Activated T-cell treated with anti-CD3 and anti-CD28 coated beads, Interleukin-2, amount 50 U/mL, for 72 hours (primary cell): Measurements from ENCODE around the gene TLL2. TPM values are rescaled to one million over a fixed set of nuclear protein-coding genes. Genes with fewer than 3 reads are reported as not detected.
A peak's percentile ranks its signal among the peaks of the same experiment; 100 is the strongest.

Source experiments
- ATAC-seq, 2 donors: fragments of 150-1000 bp; cut with Tn5 transposase; replicated peaks in 1 of 2; 2 replicates each; pipeline ENCODE4 v1.10.0; 2021; ENCODE audit warnings: moderate library complexity in 2 of 2, mild to moderate bottlenecking in 1 of 2
- DNase-seq, 2 donors: peaks; one replicate each; pipeline ENCODE4 v3.0.0; 2021 to 2022; ENCODE audit warnings: mixed read lengths in 1 of 2
- H3K27ac Mint-ChIP-seq: one replicate; pipeline ENCODE4 v1.8.0; 2022; ENCODE audit warnings: mild to moderate bottlenecking, moderate library complexity, mixed read lengths
- H3K27me3 Mint-ChIP-seq: one replicate; pipeline ENCODE4 v1.8.0; 2022; ENCODE audit warnings: low read depth, mixed read lengths
- H3K36me3 Mint-ChIP-seq, 2 donors: one replicate each; pipeline ENCODE4 v1.8.0; 2022; ENCODE audit warnings: mixed read lengths in 2 of 2, mild to moderate bottlenecking in 1 of 2; ENCODE audit not compliant: insufficient read depth in 2 of 2
- H3K4me1 Mint-ChIP-seq: one replicate; pipeline ENCODE4 v1.8.0; 2022; ENCODE audit warnings: low read depth, mixed read lengths
- H3K4me3 Mint-ChIP-seq, 2 donors: one replicate each; pipeline ENCODE4 v1.8.0; 2022; ENCODE audit warnings: mild to moderate bottlenecking in 2 of 2, mixed read lengths in 2 of 2, moderate library complexity in 2 of 2
- H3K9me3 Mint-ChIP-seq, 2 donors: one replicate each; pipeline ENCODE4 v1.8.0; 2022; ENCODE audit warnings: mixed read lengths in 2 of 2
- total RNA-seq, 2 donors: library from RNA; stranded (reverse); gene quantifications; one replicate each; pipeline ENCODE4 v1.2.3, GENCODE V29; 2022

The TLL2 gene
- total RNA-seq, 2 donors from 2014 or later = 0.09 TPM; not detected in 1

DNA sequence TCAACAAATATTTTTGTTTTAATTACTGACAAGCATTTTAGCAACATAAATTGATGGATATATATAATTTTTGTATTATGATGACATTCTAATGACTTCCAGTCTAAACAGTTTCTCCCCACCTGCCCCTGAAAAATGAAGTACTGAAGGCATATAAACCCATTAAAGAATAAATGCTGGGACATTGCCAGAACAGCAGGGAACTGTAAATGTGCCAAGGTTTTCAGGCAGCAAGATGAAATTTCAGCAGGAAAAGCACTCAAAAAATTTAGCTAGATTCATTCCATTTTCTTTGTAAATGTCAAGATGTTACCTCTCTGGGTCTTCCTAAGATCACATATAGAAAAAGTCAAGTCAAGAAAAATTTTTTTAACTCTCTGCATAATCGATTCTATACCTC lies 11.0 kb upstream of the TLL2 start:
- no peak overlapping the region for H3K27ac Mint-ChIP-seq
- DNase-seq (no peak), ATAC-seq (no peak)
- H3K36me3 Mint-ChIP-seq = peaks cover 2 to 38% of the 10 kb centered on the region in 2 donors
- no peaks in the 10 kb centered on the region for H3K4me1 Mint-ChIP-seq
- no peak overlapping the region for H3K4me3 Mint-ChIP-seq
- no peaks in the 10 kb centered on the region for H3K27me3 Mint-ChIP-seq
- no peaks in the 10 kb centered on the region for H3K9me3 Mint-ChIP-seq

DNA sequence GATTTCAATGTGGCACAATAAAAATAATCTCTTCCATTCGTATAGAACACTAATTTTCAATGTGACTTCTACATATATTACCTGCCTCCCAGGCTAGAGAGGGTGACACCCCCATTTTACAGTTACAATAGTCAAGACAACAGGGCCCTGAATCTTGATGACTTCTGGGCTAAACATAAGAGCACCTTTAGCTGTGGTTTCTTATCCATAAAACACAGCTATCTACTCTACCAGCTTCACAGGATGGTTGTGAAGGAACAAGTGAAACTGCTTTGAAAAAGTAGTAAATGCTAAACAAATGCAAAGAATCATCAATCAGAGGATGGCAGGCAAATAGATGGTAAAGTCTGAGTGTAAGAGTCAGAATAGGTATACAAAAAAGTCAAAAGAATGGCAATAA lies 3.6 kb upstream of the TLL2 start:
- H3K36me3 Mint-ChIP-seq = peaks cover 0 to 14% of the 10 kb centered on the region in 2 donors
- no peak for ATAC-seq
- H3K27me3 Mint-ChIP-seq = peaks cover 34% of the 10 kb centered on the region
- peaks cover 13% of the 10 kb centered on the region for H3K4me1 Mint-ChIP-seq
- no peak overlapping the region for H3K4me3 Mint-ChIP-seq
- no peaks in the 10 kb centered on the region for H3K9me3 Mint-ChIP-seq
- H3K27ac Mint-ChIP-seq = no peak overlapping the region
- no peak for DNase-seq

DNA sequence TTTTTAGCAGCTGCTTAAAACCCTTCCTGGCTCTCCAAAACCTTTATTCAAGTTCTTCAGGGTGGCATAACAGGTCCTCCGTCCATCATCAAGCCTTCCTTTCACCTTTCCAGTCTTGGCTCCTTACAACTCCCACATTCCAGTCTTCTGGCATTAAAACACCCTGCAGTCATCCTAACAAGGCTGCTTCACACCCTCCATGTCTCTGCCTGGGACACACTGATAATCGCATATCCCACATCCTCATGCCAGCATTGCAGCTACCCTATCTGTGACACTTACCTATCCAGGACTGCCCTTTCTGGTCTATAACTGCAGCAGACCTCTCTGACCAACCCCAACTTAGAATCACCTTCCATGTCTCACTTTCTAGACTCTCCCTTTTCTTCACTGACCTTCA lies 2.6 kb upstream of the TLL2 start:
- DNase-seq (no peak), ATAC-seq (no peak)
- H3K4me1 Mint-ChIP-seq = peaks cover 19% of the 10 kb centered on the region
- H3K27me3 Mint-ChIP-seq = peaks cover 44% of the 10 kb centered on the region
- no peaks in the 10 kb centered on the region for H3K9me3 Mint-ChIP-seq
- no peak overlapping the region for H3K4me3 Mint-ChIP-seq
- H3K27ac Mint-ChIP-seq = no peak overlapping the region
- peaks cover 0 to 6% of the 10 kb centered on the region in 2 donors for H3K36me3 Mint-ChIP-seq

GRCh38 chr10:96513305-96513697 lies 425 bp downstream of the TLL2 start:
- peaks cover 55% of the 10 kb centered on the region for H3K27me3 Mint-ChIP-seq
- H3K27ac Mint-ChIP-seq = no peak overlapping the region
- no peaks in the 10 kb centered on the region for H3K36me3 Mint-ChIP-seq
- H3K9me3 Mint-ChIP-seq = no peaks in the 10 kb centered on the region
- ATAC-seq (peak; percentile 70 to 73), DNase-seq (peak in 1 of 2 donors; percentile 69)
- peak overlapping the region; percentile 76 to 84 for H3K4me3 Mint-ChIP-seq
- H3K4me1 Mint-ChIP-seq = peaks cover 19% of the 10 kb centered on the region

DNA sequence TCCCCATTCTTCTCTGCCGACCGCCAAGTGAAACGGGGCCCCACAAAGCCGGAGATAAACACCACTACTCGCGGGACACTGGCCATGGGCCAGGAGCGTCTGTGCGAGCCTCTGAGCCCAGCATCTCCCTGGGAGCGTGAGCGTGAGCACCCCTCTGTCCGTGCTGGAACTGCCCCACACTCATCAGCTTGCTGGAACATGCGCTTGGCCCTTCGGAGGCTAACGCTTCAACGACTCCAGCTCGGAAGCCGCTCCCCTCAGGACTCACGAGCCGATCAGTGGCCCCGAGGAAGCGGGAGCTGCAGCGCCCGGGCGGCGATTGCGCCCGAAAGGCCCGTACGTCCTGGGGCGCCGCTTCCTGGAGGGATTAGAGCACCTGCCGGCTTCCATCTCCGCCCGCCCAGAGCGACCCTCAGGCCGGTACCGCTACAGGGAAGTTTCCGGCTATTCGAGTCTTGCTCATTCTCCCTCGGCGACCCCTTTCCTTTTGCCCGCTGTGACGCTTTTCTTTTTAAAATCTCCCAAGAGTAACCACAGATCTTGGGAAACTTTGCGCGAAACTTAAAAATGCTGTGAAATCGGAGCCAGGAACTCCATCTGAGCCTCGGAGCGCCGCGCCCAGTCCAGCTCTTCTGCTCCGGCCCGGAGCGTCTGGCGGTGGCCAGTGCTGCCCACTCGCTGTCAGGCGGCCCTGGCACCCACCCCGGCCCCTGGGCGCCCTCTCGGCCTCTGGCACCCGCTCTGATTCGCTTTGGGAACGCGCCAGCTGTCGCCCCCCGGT lies 1.0 kb downstream of the TLL2 start:
- ATAC-seq = peak in 1 of 2 donors; percentile 6
- Mint-ChIP-seq H3K27ac (no peak overlapping the region), H3K27me3 (peaks cover 55% of the 10 kb centered on the region), H3K9me3 (no peaks in the 10 kb centered on the region), H3K4me1 (peaks cover 19% of the 10 kb centered on the region), H3K36me3 (no peaks in the 10 kb centered on the region), H3K4me3 (peak overlapping the region; percentile 76 to 84)
- DNase-seq = peak in 1 of 2 donors; percentile 13

DNA sequence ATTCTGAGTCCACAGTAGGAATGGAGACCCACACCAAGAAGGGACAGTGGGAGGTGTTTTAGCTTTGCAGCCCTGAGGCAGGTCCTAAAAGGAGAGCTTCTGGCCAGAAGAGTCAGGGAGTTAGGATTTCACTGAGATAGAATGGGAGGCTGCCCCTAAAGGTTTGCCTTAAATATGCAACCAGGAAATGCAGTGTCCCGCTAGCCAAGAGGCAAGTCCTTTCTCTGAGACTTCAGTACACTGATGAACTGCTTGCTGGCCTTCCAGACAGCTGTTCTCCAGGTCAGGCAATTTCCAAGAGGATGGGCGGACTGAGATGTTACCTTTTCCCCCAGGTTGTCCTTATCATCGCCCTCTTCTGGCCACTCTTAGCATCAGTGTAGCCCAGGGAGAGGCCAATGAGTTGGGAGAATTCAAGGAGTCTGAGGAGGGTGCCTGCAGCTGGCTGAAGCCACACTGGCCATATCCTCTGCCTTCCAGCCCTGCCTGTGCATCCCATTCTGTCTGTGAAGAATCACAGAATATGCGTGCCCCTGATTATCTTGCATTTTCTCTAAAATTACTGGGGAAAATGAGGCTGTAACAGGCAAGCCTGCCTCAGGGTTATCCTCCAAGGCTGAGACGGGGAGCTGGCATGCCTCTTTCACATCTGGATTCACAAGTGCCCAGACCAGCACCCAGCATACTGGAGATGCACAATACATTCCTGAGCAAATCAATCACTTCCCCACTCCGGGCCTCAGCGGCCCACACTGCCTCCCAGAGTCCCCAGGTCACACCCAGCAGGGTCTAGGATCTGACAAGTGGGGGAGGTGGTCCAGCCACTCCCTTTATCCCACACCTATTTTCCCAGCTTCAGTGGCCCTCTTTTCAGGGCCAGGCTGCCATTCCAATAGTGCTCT lies 2.4 kb downstream of the TLL2 start:
- H3K9me3 Mint-ChIP-seq = no peaks in the 10 kb centered on the region
- ATAC-seq (peak in 1 of 2 donors; percentile 12), DNase-seq (peak; percentile 19 to 44)
- peaks cover 49% of the 10 kb centered on the region for H3K27me3 Mint-ChIP-seq
- H3K4me1 Mint-ChIP-seq = peaks cover 19% of the 10 kb centered on the region
- H3K27ac Mint-ChIP-seq = no peak overlapping the region
- no peaks in the 10 kb centered on the region for H3K36me3 Mint-ChIP-seq
- peak overlapping the region in 1 of 2 donors; percentile 76 for H3K4me3 Mint-ChIP-seq

GRCh38 chr10:96509017-96509641 lies 4.6 kb downstream of the TLL2 start:
- DNase-seq = no peak
- H3K36me3 Mint-ChIP-seq = no peaks in the 10 kb centered on the region
- peaks cover 8% of the 10 kb centered on the region for H3K4me1 Mint-ChIP-seq

GRCh38 chr10:96507044-96507443 lies 6.7 kb downstream of the TLL2 start:
- no peaks in the 10 kb centered on the region for H3K9me3 Mint-ChIP-seq
- peaks cover 21% of the 10 kb centered on the region for H3K27me3 Mint-ChIP-seq
- no peak for ATAC-seq
- no peak overlapping the region for H3K4me3 Mint-ChIP-seq
- H3K36me3 Mint-ChIP-seq = no peaks in the 10 kb centered on the region
- H3K4me1 Mint-ChIP-seq = peaks cover 4% of the 10 kb centered on the region
- DNase-seq = no peak
- no peak overlapping the region for H3K27ac Mint-ChIP-seq

More at GRCh38 chr10:96509017-96509641, 4.6 kb downstream of the TLL2 start:
- Mint-ChIP-seq H3K27me3 (peaks cover 31% of the 10 kb centered on the region), H3K9me3 (no peaks in the 10 kb centered on the region), H3K4me3 (no peak overlapping the region), H3K27ac (no peak overlapping the region)
- ATAC-seq = no peak

- DNase-seq = no peak
- no peak for ATAC-seq
- Mint-ChIP-seq H3K4me3 (no peak overlapping the region), H3K27me3 (peaks cover 13% of the 10 kb centered on the region), H3K4me1 (no peaks in the 10 kb centered on the region), H3K36me3 (no peaks in the 10 kb centered on the region), H3K9me3 (no peaks in the 10 kb centered on the region), H3K27ac (no peak overlapping the region)
Observed at GRCh38 chr10:96505150-96506136, 8.3 kb downstream of the TLL2 start.

DNA sequence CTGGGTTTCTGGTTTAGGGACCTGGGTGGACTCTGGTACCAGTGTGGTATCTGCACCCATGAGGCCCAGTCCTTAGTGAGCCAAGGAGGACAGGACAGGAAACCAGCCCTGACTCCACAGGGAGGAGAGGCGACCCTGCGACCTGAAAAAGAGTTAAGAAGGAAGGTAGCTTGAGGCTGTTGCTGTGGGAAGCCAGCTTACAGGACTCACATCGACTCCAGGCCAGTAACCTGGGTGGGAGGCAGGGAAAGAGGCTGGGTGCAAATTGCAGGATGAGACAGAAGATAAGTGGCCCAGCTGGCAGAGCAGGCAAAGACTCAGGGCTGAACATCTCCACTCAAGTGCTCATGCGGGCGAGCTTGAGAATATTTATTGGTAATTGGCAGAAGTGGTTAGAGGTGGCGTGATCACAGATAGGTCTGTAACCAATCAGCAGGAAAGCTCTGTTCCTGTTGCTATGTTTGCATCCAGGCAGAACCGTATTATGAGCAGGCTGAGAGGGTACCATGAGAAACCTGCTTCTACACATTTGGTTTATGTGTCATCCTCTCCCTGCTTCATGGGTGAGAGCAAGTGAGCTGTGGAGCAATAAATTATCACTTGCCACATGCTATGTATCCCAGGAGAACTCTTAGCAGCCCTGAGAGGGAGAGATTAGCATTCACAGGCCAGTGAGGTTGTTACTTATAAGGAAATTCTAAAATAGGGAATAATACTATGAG lies 11.0 kb downstream of the TLL2 start:
- Mint-ChIP-seq H3K4me1 (no peaks in the 10 kb centered on the region), H3K9me3 (no peaks in the 10 kb centered on the region), H3K4me3 (no peak overlapping the region), H3K36me3 (no peaks in the 10 kb centered on the region), H3K27me3 (peaks cover 11% of the 10 kb centered on the region), H3K27ac (no peak overlapping the region)
- ATAC-seq (no peak), DNase-seq (no peak)

DNA sequence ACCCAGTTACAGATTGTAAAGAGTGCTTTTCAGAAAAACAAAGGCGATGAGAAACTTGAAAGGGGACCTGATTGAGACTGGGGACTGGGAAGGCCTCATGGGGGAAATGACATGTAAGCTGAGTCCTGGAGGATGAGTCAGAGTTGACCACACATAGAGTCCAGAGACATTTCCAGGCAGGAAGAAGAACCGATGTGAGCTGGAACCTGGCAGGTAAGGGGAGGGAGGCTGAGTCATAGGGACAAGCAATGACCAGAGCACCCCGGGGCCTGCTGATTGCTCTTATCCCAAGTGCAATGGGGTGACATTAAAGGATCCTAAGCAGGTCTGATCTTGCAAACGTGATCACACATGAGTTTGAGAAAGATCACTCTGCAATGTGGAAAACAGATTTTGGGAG lies 11.7 kb downstream of the TLL2 start:
- peaks cover 17% of the 10 kb centered on the region for H3K27me3 Mint-ChIP-seq
- ATAC-seq (no peak), DNase-seq (no peak)
- H3K27ac Mint-ChIP-seq = no peak overlapping the region
- no peaks in the 10 kb centered on the region for H3K36me3 Mint-ChIP-seq
- no peaks in the 10 kb centered on the region for H3K9me3 Mint-ChIP-seq
- no peaks in the 10 kb centered on the region for H3K4me1 Mint-ChIP-seq
- H3K4me3 Mint-ChIP-seq = no peak overlapping the region

GRCh38 chr10:96500519-96500918 lies 13.2 kb downstream of the TLL2 start:
- no peak for DNase-seq
- no peaks in the 10 kb centered on the region for H3K36me3 Mint-ChIP-seq
- no peaks in the 10 kb centered on the region for H3K4me1 Mint-ChIP-seq
- no peak for ATAC-seq
- peaks cover 17% of the 10 kb centered on the region for H3K27me3 Mint-ChIP-seq
- H3K27ac Mint-ChIP-seq = no peak overlapping the region
- H3K4me3 Mint-ChIP-seq = no peak overlapping the region
- H3K9me3 Mint-ChIP-seq = no peaks in the 10 kb centered on the region
